ENCODE data around the gene THOC3.
"Not testable (repeated sequence)": the region's sequence is repeated elsewhere in the genome, so short reads cannot be mapped to it uniquely, and the experiment has no call there.

The THOC3 gene

GRCh38 chr5:175943253-175943652, 24.9 kb downstream of the THOC3 start:
- H2BK12ac ChIP-seq (ENCODE audit: low read length); H2BK120ac ChIP-seq (ENCODE audit: low read depth, low read length); H3K27ac ChIP-seq (replicated peaks; ENCODE audit: low read length); H3K23ac ChIP-seq (ENCODE audit: low read depth, low read length, poor library complexity); DNase-seq (ENCODE audit: low spot score); H3K27me3 ChIP-seq (ENCODE audit: control insufficient read depth in 3 of 3, insufficient read depth in 3 of 3, low read depth in 1 of 3, low read length in 3 of 3); H4K91ac ChIP-seq (ENCODE audit: low read depth, low read length, poor library complexity); H3K18ac ChIP-seq (ENCODE audit: low read length); H3K4me2 ChIP-seq (ENCODE audit: insufficient read depth, low read length, poor library complexity, severe bottlenecking); H3K9ac ChIP-seq (ENCODE audit: low read depth, low read length, poor library complexity); H2BK5ac ChIP-seq (ENCODE audit: low read length); H3K9me3 ChIP-seq (replicated peaks in 1 of 2; ENCODE audit: control insufficient read depth in 2 of 2, insufficient read depth in 1 of 2, low read depth in 1 of 2, low read length in 2 of 2); H2AK5ac ChIP-seq (ENCODE audit: low read depth, low read length); H3K4me1 ChIP-seq (ENCODE audit: control insufficient read depth in 2 of 2, insufficient read depth in 1 of 2, low read depth in 1 of 2, low read length in 2 of 2); H3K14ac ChIP-seq (ENCODE audit: low read length); H2BK15ac ChIP-seq (ENCODE audit: low read length); H2AFZ ChIP-seq (ENCODE audit: low read length); H3K36me3 ChIP-seq (replicated peaks in 1 of 2; ENCODE audit: control insufficient read depth in 2 of 2, insufficient read depth in 2 of 2, low read length in 2 of 2); H3K79me1 ChIP-seq (ENCODE audit: low read depth, low read length); H3K4ac ChIP-seq (ENCODE audit: low read length); H4K8ac ChIP-seq (ENCODE audit: low read depth, low read length); H3K4me3 ChIP-seq (ENCODE audit: low read length in 2 of 2): not testable (repeated sequence)
- WGBS, 2 donors (ENCODE audit: extremely low coverage in 2 of 2, insufficient read length in 2 of 2, insufficient replicate concordance in 1 of 2): no CpG with 5 or more reads among the region's 7 CpGs

- H3K27me3 ChIP-seq (ENCODE audit: control insufficient read depth in 3 of 3, insufficient read depth in 3 of 3, low read depth in 1 of 3, low read length in 3 of 3); H3K4me3 ChIP-seq (ENCODE audit: low read length in 2 of 2); H3K9ac ChIP-seq (ENCODE audit: low read depth, low read length, poor library complexity); H4K91ac ChIP-seq (ENCODE audit: low read depth, low read length, poor library complexity); DNase-seq (ENCODE audit: low spot score); H3K4ac ChIP-seq (ENCODE audit: low read length); H3K4me1 ChIP-seq (ENCODE audit: control insufficient read depth in 2 of 2, insufficient read depth in 1 of 2, low read depth in 1 of 2, low read length in 2 of 2); H3K79me1 ChIP-seq (ENCODE audit: low read depth, low read length); H3K27ac ChIP-seq (replicated peaks; ENCODE audit: low read length); H2BK12ac ChIP-seq (ENCODE audit: low read length); H3K23ac ChIP-seq (ENCODE audit: low read depth, low read length, poor library complexity); H3K9me3 ChIP-seq (replicated peaks in 1 of 2; ENCODE audit: control insufficient read depth in 2 of 2, insufficient read depth in 1 of 2, low read depth in 1 of 2, low read length in 2 of 2); H2AFZ ChIP-seq (ENCODE audit: low read length); H2BK120ac ChIP-seq (ENCODE audit: low read depth, low read length); H2AK5ac ChIP-seq (ENCODE audit: low read depth, low read length); H3K14ac ChIP-seq (ENCODE audit: low read length); H2BK5ac ChIP-seq (ENCODE audit: low read length); H3K4me2 ChIP-seq (ENCODE audit: insufficient read depth, low read length, poor library complexity, severe bottlenecking); H2BK15ac ChIP-seq (ENCODE audit: low read length); H3K36me3 ChIP-seq (replicated peaks in 1 of 2; ENCODE audit: control insufficient read depth in 2 of 2, insufficient read depth in 2 of 2, low read length in 2 of 2); H3K18ac ChIP-seq (ENCODE audit: low read length); H4K8ac ChIP-seq (ENCODE audit: low read depth, low read length): not testable (repeated sequence)
- no CpG with 5 or more reads among the region's 2 CpGs for WGBS, 2 donors (ENCODE audit: extremely low coverage in 2 of 2, insufficient read length in 2 of 2, insufficient replicate concordance in 1 of 2)
Observed at GRCh38 chr5:175940632-175941031, 27.5 kb downstream of the THOC3 start.

- H4K91ac ChIP-seq (ENCODE audit: low read depth, low read length, poor library complexity); H2BK120ac ChIP-seq (ENCODE audit: low read depth, low read length); H2AFZ ChIP-seq (ENCODE audit: low read length); H3K4me2 ChIP-seq (ENCODE audit: insufficient read depth, low read length, poor library complexity, severe bottlenecking); H2AK5ac ChIP-seq (ENCODE audit: low read depth, low read length); H3K4ac ChIP-seq (ENCODE audit: low read length); H3K4me3 ChIP-seq (ENCODE audit: low read length in 2 of 2); H4K8ac ChIP-seq (ENCODE audit: low read depth, low read length); H2BK12ac ChIP-seq (ENCODE audit: low read length); H3K79me1 ChIP-seq (ENCODE audit: low read depth, low read length); H2BK15ac ChIP-seq (ENCODE audit: low read length); H3K9ac ChIP-seq (ENCODE audit: low read depth, low read length, poor library complexity); H3K18ac ChIP-seq (ENCODE audit: low read length); H3K27ac ChIP-seq (replicated peaks; ENCODE audit: low read length); H3K9me3 ChIP-seq (replicated peaks in 1 of 2; ENCODE audit: control insufficient read depth in 2 of 2, insufficient read depth in 1 of 2, low read depth in 1 of 2, low read length in 2 of 2); H3K4me1 ChIP-seq (ENCODE audit: control insufficient read depth in 2 of 2, insufficient read depth in 1 of 2, low read depth in 1 of 2, low read length in 2 of 2); H2BK5ac ChIP-seq (ENCODE audit: low read length); H3K23ac ChIP-seq (ENCODE audit: low read depth, low read length, poor library complexity); H3K36me3 ChIP-seq (replicated peaks in 1 of 2; ENCODE audit: control insufficient read depth in 2 of 2, insufficient read depth in 2 of 2, low read length in 2 of 2); H3K14ac ChIP-seq (ENCODE audit: low read length); DNase-seq (ENCODE audit: low spot score); H3K27me3 ChIP-seq (ENCODE audit: control insufficient read depth in 3 of 3, insufficient read depth in 3 of 3, low read depth in 1 of 3, low read length in 3 of 3): not testable (repeated sequence)
- WGBS, 2 donors (ENCODE audit: extremely low coverage in 2 of 2, insufficient read length in 2 of 2, insufficient replicate concordance in 1 of 2): no CpG with 5 or more reads among the region's 1 CpG
Observed at GRCh38 chr5:175938489-175938888, 29.6 kb downstream of the THOC3 start.

- H3K9ac ChIP-seq (ENCODE audit: low read depth, low read length, poor library complexity); H3K23ac ChIP-seq (ENCODE audit: low read depth, low read length, poor library complexity); H4K91ac ChIP-seq (ENCODE audit: low read depth, low read length, poor library complexity); H4K8ac ChIP-seq (ENCODE audit: low read depth, low read length); H3K4ac ChIP-seq (ENCODE audit: low read length); H3K9me3 ChIP-seq (replicated peaks in 1 of 2; ENCODE audit: control insufficient read depth in 2 of 2, insufficient read depth in 1 of 2, low read depth in 1 of 2, low read length in 2 of 2); H2BK120ac ChIP-seq (ENCODE audit: low read depth, low read length); H2BK12ac ChIP-seq (ENCODE audit: low read length); H3K4me2 ChIP-seq (ENCODE audit: insufficient read depth, low read length, poor library complexity, severe bottlenecking); H2BK15ac ChIP-seq (ENCODE audit: low read length); H3K4me3 ChIP-seq (ENCODE audit: low read length in 2 of 2); H3K27ac ChIP-seq (replicated peaks; ENCODE audit: low read length); H3K27me3 ChIP-seq (ENCODE audit: control insufficient read depth in 3 of 3, insufficient read depth in 3 of 3, low read depth in 1 of 3, low read length in 3 of 3); H3K36me3 ChIP-seq (replicated peaks in 1 of 2; ENCODE audit: control insufficient read depth in 2 of 2, insufficient read depth in 2 of 2, low read length in 2 of 2); H3K79me1 ChIP-seq (ENCODE audit: low read depth, low read length); H3K4me1 ChIP-seq (ENCODE audit: control insufficient read depth in 2 of 2, insufficient read depth in 1 of 2, low read depth in 1 of 2, low read length in 2 of 2); H2BK5ac ChIP-seq (ENCODE audit: low read length); H3K18ac ChIP-seq (ENCODE audit: low read length); DNase-seq (ENCODE audit: low spot score); H2AFZ ChIP-seq (ENCODE audit: low read length); H3K14ac ChIP-seq (ENCODE audit: low read length); H2AK5ac ChIP-seq (ENCODE audit: low read depth, low read length): not testable (repeated sequence)
- no CpG with 5 or more reads among the region's 1 CpG for WGBS, 2 donors (ENCODE audit: extremely low coverage in 2 of 2, insufficient read length in 2 of 2, insufficient replicate concordance in 1 of 2)
Observed at GRCh38 chr5:175928752-175929151, 39.4 kb downstream of the THOC3 start.
